GM19372 (cell line): Measurements from ENCODE around the gene TIMELESS.
"Not testable (repeated sequence)": the region's sequence is repeated elsewhere in the genome, so short reads cannot be mapped to it uniquely, and the experiment has no call there.

Source experiments
- ATAC-seq: cut with Tn5 transposase; IDR thresholded peaks from one replicate; pipeline ENCODE4 v1.9.1; 2021; ENCODE audit warnings: mild to moderate bottlenecking, low read depth, moderate library complexity; ENCODE audit not compliant: unreplicated experiment

TIMELESS gene

GRCh38 chr12:56448860-56449621 lies at the start of gene TIMELESS:
TSS of gene TIMELESS (minus strand) at chr12:56449426. CDS start at chr12:56434170, 15,256 bp downstream.
- ATAC-seq = peak; percentile 93

GRCh38 chr12:56498126-56498902 lies 49.1 kb upstream of the TIMELESS start:
- ATAC-seq = not testable (repeated sequence)

DNA sequence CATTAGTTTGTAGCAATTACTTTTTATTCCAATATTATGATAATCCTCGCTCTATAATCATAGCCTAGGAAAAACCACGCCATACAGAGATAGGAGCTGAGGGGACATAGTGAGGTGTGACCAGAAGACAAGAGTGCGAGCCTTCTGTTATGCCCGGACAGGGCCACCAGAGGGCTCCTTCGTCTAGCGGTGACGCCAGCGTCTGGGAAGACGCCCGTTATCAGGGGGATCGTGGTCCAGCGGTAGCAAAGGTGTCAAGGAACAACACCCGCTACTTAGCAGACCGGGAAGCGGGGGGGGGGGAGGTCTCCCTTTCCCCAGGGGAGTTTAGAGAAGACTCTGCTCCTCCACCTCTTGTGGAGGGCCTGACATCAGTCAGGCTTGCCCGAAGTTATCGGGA lies 47.5 kb upstream of the TIMELESS start:
- ATAC-seq = not testable (repeated sequence)

- ATAC-seq = not testable (repeated sequence)
Observed at GRCh38 chr12:56494481-56494880, 45.3 kb upstream of the TIMELESS start.

DNA sequence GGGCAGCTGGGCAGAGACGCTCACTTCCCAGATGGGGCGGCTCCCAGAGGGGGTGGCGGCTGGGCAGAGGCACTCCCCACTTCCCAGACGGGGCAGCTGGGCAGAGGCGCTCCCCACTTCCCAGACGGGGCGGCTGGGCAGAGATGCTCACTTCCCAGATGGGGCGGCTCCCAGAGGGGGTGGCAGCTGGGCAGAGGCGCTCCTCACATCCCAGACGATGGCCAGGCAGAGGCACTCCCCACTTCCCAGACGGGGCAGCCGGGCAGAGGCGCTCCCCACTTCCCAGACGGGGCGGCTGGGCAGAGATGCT lies 44.8 kb upstream of the TIMELESS start:
- not testable (repeated sequence) for ATAC-seq

DNA sequence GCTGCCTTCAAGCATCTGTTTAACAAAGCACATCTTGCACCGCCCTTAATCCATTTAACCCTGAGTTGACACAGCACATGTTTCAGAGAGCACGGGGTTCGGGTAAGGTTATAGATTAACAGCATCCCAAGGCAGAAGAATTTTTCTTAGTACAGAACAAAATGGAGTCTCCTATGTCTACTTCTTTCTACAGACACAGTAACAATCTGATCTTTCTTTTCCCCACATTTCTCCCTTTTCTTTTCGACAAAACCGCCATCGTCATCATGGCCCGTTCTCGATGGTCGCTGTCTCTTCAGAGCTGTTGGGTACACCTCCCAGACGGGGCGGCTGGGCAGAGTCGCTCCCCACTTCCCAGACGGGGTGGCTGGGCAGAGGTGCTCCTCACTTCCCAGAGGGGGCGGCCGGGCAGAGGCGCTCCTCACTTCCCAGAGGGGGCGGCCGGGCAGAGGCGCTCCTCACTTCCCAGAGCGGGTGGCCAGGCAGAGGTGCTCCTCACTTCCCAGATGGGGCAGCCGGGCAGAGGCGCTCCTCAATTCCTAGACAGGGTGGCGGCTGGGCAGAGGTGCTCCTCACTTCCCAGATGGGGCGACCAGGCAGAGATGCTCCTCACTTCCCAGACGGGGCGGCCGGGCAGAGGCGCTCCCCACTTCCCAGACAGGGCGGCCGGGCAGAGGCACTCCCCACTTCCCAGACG lies 44.3 kb upstream of the TIMELESS start:
- not testable (repeated sequence) for ATAC-seq

- no peak for ATAC-seq
Observed at GRCh38 chr12:56490360-56490759, 41.1 kb upstream of the TIMELESS start.

- peak; percentile 87 for ATAC-seq
Observed at GRCh38 chr12:56488041-56488955, 39.1 kb upstream of the TIMELESS start, which contains the start of gene GLS2. TSS of gene GLS2 (minus strand) at chr12:56488161. CDS start at chr12:56488118, 43 bp downstream.

GRCh38 chr12:56487448-56488040 lies 38.3 kb upstream of the TIMELESS start:
- ATAC-seq = peak; percentile 32

GRCh38 chr12:56486694-56487093 lies 37.5 kb upstream of the TIMELESS start:
- no peak for ATAC-seq

DNA sequence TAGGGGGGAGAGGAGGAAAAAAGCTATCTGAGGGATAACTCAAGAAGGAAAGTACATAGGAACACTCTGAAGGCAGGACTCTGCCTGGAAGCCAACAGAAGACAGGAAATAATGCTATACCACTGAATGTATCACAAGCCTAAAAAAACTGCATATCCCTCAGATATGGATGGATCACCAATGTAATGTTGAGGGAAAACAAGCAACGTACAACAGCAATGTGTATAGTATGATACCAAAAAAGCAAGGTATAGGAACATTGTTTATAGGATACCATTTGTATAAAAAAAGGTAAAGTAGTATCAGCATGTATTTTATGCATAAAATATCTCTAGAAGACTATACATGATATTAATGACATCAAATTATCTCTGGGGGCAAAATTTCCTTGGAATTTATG lies 35.3 kb upstream of the TIMELESS start:
- ATAC-seq = no peak

DNA sequence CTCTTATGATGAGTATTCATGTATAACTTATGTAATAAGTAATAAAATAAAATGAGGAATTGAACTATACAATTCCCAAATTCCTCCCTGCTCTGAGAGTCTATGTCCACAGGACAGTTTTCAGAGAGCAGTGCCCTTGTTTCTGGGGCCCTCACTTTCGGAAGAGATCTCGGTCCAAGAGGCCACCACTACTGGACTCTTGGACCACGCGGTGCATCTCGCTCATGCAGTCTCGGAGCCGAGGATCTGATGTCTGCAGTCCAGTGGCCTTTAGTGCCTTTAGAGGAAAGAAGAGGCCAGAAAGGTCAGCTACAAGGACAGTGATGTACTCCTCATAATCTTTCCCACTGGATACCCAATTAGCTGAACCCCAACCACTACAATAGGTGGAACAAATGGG lies 30.4 kb upstream of the TIMELESS start:
- ATAC-seq = no peak

DNA sequence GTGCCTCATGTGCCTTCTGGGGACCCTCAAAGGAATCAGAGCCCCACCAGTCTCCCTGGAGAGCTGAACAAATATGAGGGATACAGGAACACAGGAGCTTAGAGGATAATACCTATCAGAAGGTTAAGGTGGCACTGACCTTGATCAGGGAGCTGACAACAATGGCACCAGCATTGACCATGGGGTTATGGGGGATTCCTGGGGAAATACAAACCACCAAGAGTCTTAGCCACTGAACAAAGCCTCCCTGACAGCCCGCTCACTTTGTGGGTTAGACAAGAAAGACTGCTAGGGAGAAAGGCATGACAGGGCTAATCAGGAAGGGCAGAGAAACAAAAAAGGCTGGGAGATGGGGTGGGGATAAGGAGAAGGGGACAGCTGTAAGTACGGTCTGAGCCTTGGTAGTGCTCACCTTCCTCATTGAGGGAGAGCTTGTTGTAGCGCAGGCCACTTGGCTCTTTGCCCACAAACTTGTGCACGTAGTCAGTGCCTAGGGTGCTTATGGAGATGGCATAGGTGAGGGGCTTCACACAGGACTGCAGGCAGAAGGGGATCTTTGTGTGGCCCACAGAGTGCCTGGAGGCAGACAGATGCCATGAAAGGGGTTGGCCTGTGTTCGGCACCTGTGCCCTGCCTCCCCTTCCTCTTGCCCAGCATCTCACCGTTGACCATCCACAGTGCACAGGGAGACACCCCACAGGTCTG lies 28.4 kb upstream of the TIMELESS start:
- ATAC-seq = no peak

DNA sequence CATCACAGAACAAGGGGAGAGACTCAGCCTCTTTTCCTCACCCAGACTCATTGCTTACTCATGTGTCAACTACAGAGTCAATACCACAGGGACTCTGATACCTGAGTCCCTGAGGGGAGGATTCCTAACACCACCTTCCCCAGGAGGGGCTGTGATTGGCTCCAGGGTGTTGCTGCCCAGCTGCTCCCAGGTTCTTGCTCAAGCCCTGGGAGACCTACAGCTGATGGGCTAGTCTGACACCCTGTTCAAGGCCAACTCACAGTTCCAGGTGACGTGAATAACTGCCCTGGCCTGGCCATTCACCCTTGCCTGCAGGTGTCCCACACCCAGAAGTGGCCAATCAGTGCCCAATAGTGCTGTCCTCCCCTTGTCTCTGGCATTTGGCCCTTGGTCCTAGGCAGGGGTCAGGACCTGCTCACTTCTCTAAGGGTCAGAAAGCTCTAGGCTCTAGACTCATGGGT lies 27.8 kb upstream of the TIMELESS start:
- ATAC-seq = no peak

- ATAC-seq = no peak
Observed at GRCh38 chr12:56476143-56476542, 26.9 kb upstream of the TIMELESS start.

GRCh38 chr12:56474389-56474788 lies 25.2 kb upstream of the TIMELESS start:
- no peak for ATAC-seq

GRCh38 chr12:56469007-56469930 lies 20.0 kb upstream of the TIMELESS start:
- ATAC-seq = no peak
